ENCODE data around the gene SRF.

SRF gene

DNA sequence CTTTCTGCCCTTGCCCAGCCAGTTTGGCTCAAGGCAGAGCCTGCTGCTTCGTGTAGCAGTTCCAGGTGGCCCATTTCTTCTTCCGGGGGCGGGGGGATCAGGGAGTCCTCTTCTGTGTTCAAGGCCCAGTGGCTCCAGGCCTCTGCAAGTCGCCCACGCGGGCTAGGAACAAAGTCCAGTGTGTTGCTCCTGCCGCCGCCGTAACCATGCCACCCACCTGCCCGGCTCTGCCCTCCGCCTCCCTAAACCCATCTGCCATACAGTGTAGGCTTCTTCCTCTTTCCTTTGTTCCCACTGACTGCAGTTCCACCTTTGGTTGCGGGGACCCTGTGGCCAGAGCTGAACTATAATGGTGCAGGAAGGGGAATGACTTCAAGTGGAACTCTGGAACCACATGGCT lies 43.9 kb upstream of the SRF start:
- Histone ChIP-seq H3K9me2 (replicated peaks; ENCODE audit: low read depth, low read length) (no peaks in the 10 kb centered on the region), H2AFZ (ENCODE audit: low read length) (no peak overlapping the region), H3K36me3 (ENCODE audit: insufficient read depth, low read length) (peaks cover 11% of the 10 kb centered on the region; the same call in 1 of the 2 replicates), H4K20me1 (ENCODE audit: insufficient read depth, low read length, poor library complexity, severe bottlenecking) (no peaks in the 10 kb centered on the region), H3K9ac (ENCODE audit: low read depth, low read length, poor library complexity, severe bottlenecking) (no peak overlapping the region), H3K4me3 (ENCODE audit: low read length, poor library complexity, severe bottlenecking) (no peak overlapping the region), H3K4me1 (ENCODE audit: insufficient read depth, low read length, poor library complexity, severe bottlenecking) (no peaks in the 10 kb centered on the region), H3K27me3 (ENCODE audit: insufficient read depth, low read length, poor library complexity, severe bottlenecking) (no peaks in the 10 kb centered on the region), H3K79me2 (ENCODE audit: insufficient read depth, low read length) (peaks cover 39% of the 10 kb centered on the region; the same call in 1 of the 2 replicates), H3F3A (ENCODE audit: low read depth) (no peaks in the 10 kb centered on the region), H3K9me3 (ENCODE audit: insufficient read depth, low read depth, low read length) (no peaks in the 10 kb centered on the region), H3K4me2 (ENCODE audit: low read depth, low read length, poor library complexity, severe bottlenecking) (no peak overlapping the region)
- TF ChIP-seq, protein P1, sequence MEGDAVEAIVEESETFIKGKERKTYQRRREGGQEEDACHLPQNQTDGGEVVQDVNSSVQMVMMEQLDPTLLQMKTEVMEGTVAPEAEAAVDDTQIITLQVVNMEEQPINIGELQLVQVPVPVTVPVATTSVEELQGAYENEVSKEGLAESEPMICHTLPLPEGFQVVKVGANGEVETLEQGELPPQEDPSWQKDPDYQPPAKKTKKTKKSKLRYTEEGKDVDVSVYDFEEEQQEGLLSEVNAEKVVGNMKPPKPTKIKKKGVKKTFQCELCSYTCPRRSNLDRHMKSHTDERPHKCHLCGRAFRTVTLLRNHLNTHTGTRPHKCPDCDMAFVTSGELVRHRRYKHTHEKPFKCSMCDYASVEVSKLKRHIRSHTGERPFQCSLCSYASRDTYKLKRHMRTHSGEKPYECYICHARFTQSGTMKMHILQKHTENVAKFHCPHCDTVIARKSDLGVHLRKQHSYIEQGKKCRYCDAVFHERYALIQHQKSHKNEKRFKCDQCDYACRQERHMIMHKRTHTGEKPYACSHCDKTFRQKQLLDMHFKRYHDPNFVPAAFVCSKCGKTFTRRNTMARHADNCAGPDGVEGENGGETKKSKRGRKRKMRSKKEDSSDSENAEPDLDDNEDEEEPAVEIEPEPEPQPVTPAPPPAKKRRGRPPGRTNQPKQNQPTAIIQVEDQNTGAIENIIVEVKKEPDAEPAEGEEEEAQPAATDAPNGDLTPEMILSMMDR (conservative IDR thresholded peaks at IDR 0.05; ENCODE audit: low read length), result no peak
- TF ChIP-seq EZH2phosphoT487 (IDR thresholded peaks at IDR 0.05; ENCODE audit: borderline replicate concordance), result no peak

DNA sequence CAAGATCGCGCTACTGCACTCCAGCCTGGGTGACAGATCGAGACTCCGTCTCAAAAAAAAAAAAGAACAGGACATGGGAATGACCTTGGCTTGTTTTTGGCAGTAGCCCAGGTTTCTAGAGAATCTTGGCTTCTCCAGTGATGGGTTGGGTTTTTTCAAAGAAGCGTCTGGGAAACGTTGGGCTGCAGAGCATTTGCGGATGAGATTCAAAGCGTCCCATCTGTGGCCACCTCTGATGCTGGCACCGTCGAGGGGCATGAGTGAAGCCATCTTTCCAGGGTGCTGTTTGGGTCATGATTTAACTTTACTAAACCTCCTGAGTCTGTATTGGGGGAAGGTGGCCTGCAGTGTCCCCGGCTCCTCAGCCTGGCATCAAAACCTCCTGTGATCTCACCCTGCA lies 43.2 kb upstream of the SRF start:
- Histone ChIP-seq H3K4me2 (ENCODE audit: low read depth, low read length, poor library complexity, severe bottlenecking) (no peak overlapping the region), H3K36me3 (ENCODE audit: insufficient read depth, low read length) (peaks cover 18% of the 10 kb centered on the region; the same call in 1 of the 2 replicates), H4K20me1 (ENCODE audit: insufficient read depth, low read length, poor library complexity, severe bottlenecking) (no peaks in the 10 kb centered on the region), H3K9me3 (ENCODE audit: insufficient read depth, low read depth, low read length) (no peaks in the 10 kb centered on the region), H3K79me2 (ENCODE audit: insufficient read depth, low read length) (peaks cover 32% of the 10 kb centered on the region; the same call in 1 of the 2 replicates), H2AFZ (ENCODE audit: low read length) (no peak overlapping the region), H3K9ac (ENCODE audit: low read depth, low read length, poor library complexity, severe bottlenecking) (no peak overlapping the region), H3K9me2 (replicated peaks; ENCODE audit: low read depth, low read length) (no peaks in the 10 kb centered on the region), H3K4me3 (ENCODE audit: low read length, poor library complexity, severe bottlenecking) (no peak overlapping the region), H3K27me3 (ENCODE audit: insufficient read depth, low read length, poor library complexity, severe bottlenecking) (no peaks in the 10 kb centered on the region), H3F3A (ENCODE audit: low read depth) (no peaks in the 10 kb centered on the region), H3K4me1 (ENCODE audit: insufficient read depth, low read length, poor library complexity, severe bottlenecking) (no peaks in the 10 kb centered on the region)
- TF ChIP-seq EZH2phosphoT487 (IDR thresholded peaks at IDR 0.05; ENCODE audit: borderline replicate concordance), result no peak
- TF ChIP-seq, protein P1 (conservative IDR thresholded peaks at IDR 0.05; ENCODE audit: low read length), result no peak

DNA sequence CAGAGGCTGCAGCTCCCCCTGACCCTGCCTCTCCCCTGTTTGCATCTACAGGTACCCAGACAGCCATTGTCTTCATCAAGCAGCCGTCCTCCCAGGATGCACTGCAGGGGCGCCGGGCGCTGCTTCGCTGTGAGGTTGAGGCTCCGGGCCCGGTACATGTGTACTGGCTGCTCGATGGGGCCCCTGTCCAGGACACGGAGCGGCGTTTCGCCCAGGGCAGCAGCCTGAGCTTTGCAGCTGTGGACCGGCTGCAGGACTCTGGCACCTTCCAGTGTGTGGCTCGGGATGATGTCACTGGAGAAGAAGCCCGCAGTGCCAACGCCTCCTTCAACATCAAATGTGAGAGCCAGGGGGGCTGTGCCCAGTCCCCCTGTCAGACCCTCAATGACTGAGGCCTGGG lies 42.1 kb upstream of the SRF start:
- TF ChIP-seq, protein P1 (conservative IDR thresholded peaks at IDR 0.05; ENCODE audit: low read length), result no peak
- no peak for TF ChIP-seq EZH2phosphoT487 (IDR thresholded peaks at IDR 0.05; ENCODE audit: borderline replicate concordance)
- peaks cover 21% of the 10 kb centered on the region; the same call in 1 of the 2 replicates for H3K36me3 ChIP-seq (ENCODE audit: insufficient read depth, low read length)

More for the DNA sequence above, 42.1 kb upstream of the SRF start:
- no peak overlapping the region for H3K4me3 ChIP-seq (ENCODE audit: low read length, poor library complexity, severe bottlenecking)
- no peak overlapping the region for H2AFZ ChIP-seq (ENCODE audit: low read length)
- H3K9me2 ChIP-seq (replicated peaks; ENCODE audit: low read depth, low read length), result no peaks in the 10 kb centered on the region
- H3F3A ChIP-seq (ENCODE audit: low read depth), result no peaks in the 10 kb centered on the region
- H3K79me2 ChIP-seq (ENCODE audit: insufficient read depth, low read length), result peaks cover 25% of the 10 kb centered on the region; the same call in 1 of the 2 replicates
- no peaks in the 10 kb centered on the region for H3K27me3 ChIP-seq (ENCODE audit: insufficient read depth, low read length, poor library complexity, severe bottlenecking)
- no peak overlapping the region for H3K4me2 ChIP-seq (ENCODE audit: low read depth, low read length, poor library complexity, severe bottlenecking)
- no peaks in the 10 kb centered on the region for H3K4me1 ChIP-seq (ENCODE audit: insufficient read depth, low read length, poor library complexity, severe bottlenecking)
- H3K9ac ChIP-seq (ENCODE audit: low read depth, low read length, poor library complexity, severe bottlenecking), result no peak overlapping the region
- H3K9me3 ChIP-seq (ENCODE audit: insufficient read depth, low read depth, low read length), result no peaks in the 10 kb centered on the region
- no peaks in the 10 kb centered on the region for H4K20me1 ChIP-seq (ENCODE audit: insufficient read depth, low read length, poor library complexity, severe bottlenecking)
